GM19328 (cell line): ENCODE results near the gene HBP1.
A peak's percentile ranks its signal among the peaks of the same experiment; 100 is the strongest.
"Not testable (repeated sequence)": the region's sequence is repeated elsewhere in the genome, so short reads cannot be mapped to it uniquely, and the experiment has no call there.

Source experiments
- ATAC-seq: cut with Tn5 transposase; IDR thresholded peaks from one replicate; pipeline ENCODE4 v1.9.1; 2021; ENCODE audit warnings: mild to moderate bottlenecking, moderate library complexity; ENCODE audit not compliant: unreplicated experiment

HBP1 gene

GRCh38 chr7:107154826-107155225, 14.0 kb upstream of the HBP1 start:
- ATAC-seq, result no peak

GRCh38 chr7:107155726-107156125, 13.1 kb upstream of the HBP1 start:
- ATAC-seq, result not testable (repeated sequence)

GRCh38 chr7:107157091-107157490, 11.7 kb upstream of the HBP1 start:
- no peak for ATAC-seq

- no peak for ATAC-seq
Observed at GRCh38 chr7:107158028-107158427, 10.8 kb upstream of the HBP1 start.

- ATAC-seq, result no peak
Observed at GRCh38 chr7:107160389-107160788, 8.4 kb upstream of the HBP1 start.

GRCh38 chr7:107161415-107161814, 7.4 kb upstream of the HBP1 start:
- ATAC-seq, result no peak

- ATAC-seq, result no peak
Observed at GRCh38 chr7:107162475-107162874, 6.3 kb upstream of the HBP1 start.

GRCh38 chr7:107164092-107164491, 4.7 kb upstream of the HBP1 start:
- no peak for ATAC-seq

- ATAC-seq, result no peak
Observed at GRCh38 chr7:107165341-107165740, 3.5 kb upstream of the HBP1 start.

- no peak for ATAC-seq
Observed at GRCh38 chr7:107166736-107167426, 1.9 kb upstream of the HBP1 start.

- ATAC-seq, result no peak
Observed at GRCh38 chr7:107167483-107168232, 1.1 kb upstream of the HBP1 start.

GRCh38 chr7:107169120-107170050, 582 bp downstream of the HBP1 start:
- ATAC-seq, result no peak

GRCh38 chr7:107170051-107170915, 1.5 kb downstream of the HBP1 start:
- no peak for ATAC-seq

- no peak for ATAC-seq
Observed at GRCh38 chr7:107171496-107171895, 2.7 kb downstream of the HBP1 start.

GRCh38 chr7:107172276-107173032, 3.7 kb downstream of the HBP1 start:
- no peak for ATAC-seq

GRCh38 chr7:107173191-107173590, 4.4 kb downstream of the HBP1 start:
- no peak for ATAC-seq

- ATAC-seq, result peak; percentile 47
Observed at GRCh38 chr7:107173691-107174406, 5.0 kb downstream of the HBP1 start.

GRCh38 chr7:107179326-107180164, 10.7 kb downstream of the HBP1 start:
- ATAC-seq, result no peak
